DOHH2 (cell line): ENCODE results near the gene GGA2.
A peak's percentile ranks its signal among the peaks of the same experiment; 100 is the strongest.

Experiments
- H3F3A ChIP-seq: fragments of 200-600 bp; sonication (generic), shearing (Covaris generic); 2 replicates; pipeline ENCODE4 v1.6.0; 2016; ENCODE audit warnings: antibody characterized with exemption, mild to moderate bottlenecking; ENCODE audit not compliant: control insufficient read depth, insufficient read depth
- H3K27ac ChIP-seq: fragments of 200-600 bp; sonication (generic); 2 replicates; pipeline ENCODE4 v1.5.1; 2014; ENCODE audit warnings: low read depth, mild to moderate bottlenecking, low read length, moderate library complexity
- H3K27me3 ChIP-seq: fragments of 200-600 bp; sonication (generic); 2 replicates; pipeline ENCODE4 v1.6.1; 2014; ENCODE audit warnings: mild to moderate bottlenecking, low read length, mixed read lengths; ENCODE audit not compliant: control insufficient read depth
- H3K36me3 ChIP-seq: fragments of 200-600 bp; sonication (generic); 2 replicates; pipeline ENCODE4 v1.6.1; 2014; ENCODE audit warnings: mild to moderate bottlenecking, low read length, moderate library complexity, mixed read lengths; ENCODE audit not compliant: control insufficient read depth
- H3K4me1 ChIP-seq: fragments of 200-600 bp; sonication (generic); 2 replicates; pipeline ENCODE4 v1.6.1; 2014; ENCODE audit warnings: mild to moderate bottlenecking, low read length, mixed read lengths; ENCODE audit not compliant: control insufficient read depth
- H3K4me2 ChIP-seq: fragments of 200-600 bp; sonication (generic); 2 replicates; pipeline ENCODE4 v1.6.0; 2014; ENCODE audit warnings: mild to moderate bottlenecking, low read length, moderate library complexity
- H3K4me3 ChIP-seq: fragments of 200-600 bp; sonication (generic); 2 replicates; pipeline ENCODE4 v1.5.1; 2014; ENCODE audit warnings: mild to moderate bottlenecking, low read length, mixed read lengths
- H3K79me2 ChIP-seq: fragments of 200-600 bp; sonication (generic); 2 replicates; pipeline ENCODE4 v1.6.1; 2014; ENCODE audit warnings: mild to moderate bottlenecking, low read length, mixed read lengths; ENCODE audit not compliant: control insufficient read depth
- H3K9me2 ChIP-seq: fragments of 200-600 bp; sonication (generic); replicated peaks from 2 replicates; pipeline ENCODE4 v1.6.1; 2014; ENCODE audit warnings: mild to moderate bottlenecking, low read length, mixed read lengths; ENCODE audit not compliant: control insufficient read depth
- H3K9me3 ChIP-seq: fragments of 200-600 bp; sonication (generic); 2 replicates; pipeline ENCODE4 v1.6.1; 2014; ENCODE audit warnings: antibody characterized with exemption, low read length, mixed read lengths; ENCODE audit not compliant: control insufficient read depth, insufficient read depth
- H4K20me1 ChIP-seq: fragments of 200-600 bp; sonication (generic); 2 replicates; pipeline ENCODE4 v1.6.0; 2014; ENCODE audit warnings: low read depth, mild to moderate bottlenecking, antibody characterized with exemption, low read length, moderate library complexity; ENCODE audit not compliant: control insufficient read depth, insufficient read depth
- EZH2phosphoT487 ChIP-seq: fragments of 200-600 bp; sonication (generic); IDR thresholded peaks from 2 replicates; pipeline ENCODE4 v1.6.1; 2017; ENCODE audit warnings: borderline replicate concordance, mild to moderate bottlenecking, antibody characterized with exemption, low read length, moderate library complexity, mixed read lengths
- TF ChIP-seq, protein P1 (sequence below): fragments of 200-600 bp; sonication (generic); IDR thresholded peaks from one replicate; pipeline ENCODE4 v1.5.1; 2014; ENCODE audit warnings: antibody characterized with exemption, mild to moderate bottlenecking, low read depth, low read length; ENCODE audit not compliant: poor library complexity, severe bottlenecking

GGA2 gene

DNA sequence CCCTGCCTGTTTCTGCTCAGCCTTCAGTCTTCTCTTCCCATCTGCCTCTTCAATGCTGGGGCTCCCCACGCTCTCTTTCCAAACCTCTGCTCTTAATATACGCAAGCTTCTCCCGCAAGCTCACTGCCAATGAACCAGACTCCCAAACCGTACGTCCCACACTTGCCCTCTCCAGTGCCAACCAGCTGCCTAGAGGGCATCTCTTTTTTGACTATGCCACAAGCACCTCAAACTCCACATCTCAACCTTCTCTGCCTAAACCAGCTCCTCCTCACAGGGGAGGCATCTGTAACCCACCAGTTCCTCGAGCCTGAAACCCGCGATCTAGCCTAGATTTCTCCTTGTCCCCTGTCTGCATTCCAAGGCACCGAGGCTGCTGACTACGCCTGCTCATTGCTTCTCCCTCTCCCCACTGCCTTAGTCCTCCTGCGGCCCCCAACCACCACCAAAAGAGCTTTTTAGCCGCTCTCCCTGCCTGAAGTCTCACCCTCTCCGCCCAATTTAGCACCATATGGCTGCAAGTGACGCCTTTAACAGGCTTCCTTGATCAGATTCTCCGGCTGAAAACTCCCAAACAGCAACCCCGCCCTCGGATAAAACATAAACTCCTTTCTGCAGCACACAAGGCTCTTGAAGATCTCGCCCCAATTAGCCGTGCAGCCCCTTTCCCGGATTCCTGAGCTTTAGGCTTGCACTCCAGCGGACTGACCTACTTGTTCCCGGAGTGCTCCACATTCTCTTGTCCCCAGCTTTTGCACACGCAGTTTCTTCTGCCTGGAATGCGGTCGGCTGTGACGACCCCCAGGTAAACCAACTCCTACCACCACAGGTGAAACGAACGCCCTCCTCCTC is 1.5 kb downstream of the GGA2 start:
- peaks cover 42% of the 10 kb centered on the region for H4K20me1 ChIP-seq
- peak overlapping the region; percentile 88 for H3K4me3 ChIP-seq
- H3K4me1 ChIP-seq, result peaks cover 68% of the 10 kb centered on the region
- H3K4me2 ChIP-seq, result peak overlapping the region; percentile 100
- H3K79me2 ChIP-seq, result peaks cover 78% of the 10 kb centered on the region
- peaks cover 65% of the 10 kb centered on the region for H3K36me3 ChIP-seq
- H3K27ac ChIP-seq, result peak overlapping the region; percentile 100
- TF ChIP-seq, protein P1, sequence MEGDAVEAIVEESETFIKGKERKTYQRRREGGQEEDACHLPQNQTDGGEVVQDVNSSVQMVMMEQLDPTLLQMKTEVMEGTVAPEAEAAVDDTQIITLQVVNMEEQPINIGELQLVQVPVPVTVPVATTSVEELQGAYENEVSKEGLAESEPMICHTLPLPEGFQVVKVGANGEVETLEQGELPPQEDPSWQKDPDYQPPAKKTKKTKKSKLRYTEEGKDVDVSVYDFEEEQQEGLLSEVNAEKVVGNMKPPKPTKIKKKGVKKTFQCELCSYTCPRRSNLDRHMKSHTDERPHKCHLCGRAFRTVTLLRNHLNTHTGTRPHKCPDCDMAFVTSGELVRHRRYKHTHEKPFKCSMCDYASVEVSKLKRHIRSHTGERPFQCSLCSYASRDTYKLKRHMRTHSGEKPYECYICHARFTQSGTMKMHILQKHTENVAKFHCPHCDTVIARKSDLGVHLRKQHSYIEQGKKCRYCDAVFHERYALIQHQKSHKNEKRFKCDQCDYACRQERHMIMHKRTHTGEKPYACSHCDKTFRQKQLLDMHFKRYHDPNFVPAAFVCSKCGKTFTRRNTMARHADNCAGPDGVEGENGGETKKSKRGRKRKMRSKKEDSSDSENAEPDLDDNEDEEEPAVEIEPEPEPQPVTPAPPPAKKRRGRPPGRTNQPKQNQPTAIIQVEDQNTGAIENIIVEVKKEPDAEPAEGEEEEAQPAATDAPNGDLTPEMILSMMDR, result no peak
- no peak for TF ChIP-seq EZH2phosphoT487
- H3K9me2 ChIP-seq, result no peaks in the 10 kb centered on the region
- H3F3A ChIP-seq, result peaks cover 44% of the 10 kb centered on the region
- no peaks in the 10 kb centered on the region for H3K9me3 ChIP-seq
- no peaks in the 10 kb centered on the region; the same call in 1 of the 2 replicates for H3K27me3 ChIP-seq

DNA sequence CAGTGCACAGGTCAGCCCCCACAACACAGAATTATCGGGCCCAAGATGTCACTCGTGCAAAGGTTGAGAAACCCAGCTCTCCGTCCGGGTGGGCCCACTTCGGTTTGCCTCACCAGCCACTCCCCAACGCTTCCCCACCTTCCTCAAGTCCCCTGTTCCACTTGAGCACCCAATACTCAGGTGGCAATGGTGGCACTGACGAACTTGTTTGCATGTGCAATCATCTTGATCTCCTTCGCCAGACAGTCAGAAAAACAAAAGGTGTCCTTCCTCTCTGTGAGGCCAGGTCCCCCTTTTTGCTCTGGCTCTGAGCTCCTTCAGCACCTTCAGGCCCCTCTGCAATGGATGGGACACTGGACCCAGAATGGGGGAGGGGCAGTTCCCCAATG is 3.7 kb downstream of the GGA2 start:
- peaks cover 67% of the 10 kb centered on the region for H3K4me1 ChIP-seq
- H3K36me3 ChIP-seq, result peaks cover 84% of the 10 kb centered on the region
- H3K9me2 ChIP-seq, result no peaks in the 10 kb centered on the region
- H3F3A ChIP-seq, result peaks cover 28% of the 10 kb centered on the region
- H3K27me3 ChIP-seq, result no peaks in the 10 kb centered on the region; the same call in 1 of the 2 replicates
- peaks cover 94% of the 10 kb centered on the region for H3K79me2 ChIP-seq
- peak overlapping the region; percentile 100 for H3K27ac ChIP-seq
- peaks cover 61% of the 10 kb centered on the region for H4K20me1 ChIP-seq
- H3K9me3 ChIP-seq, result no peaks in the 10 kb centered on the region
- peak overlapping the region; percentile 88 for H3K4me3 ChIP-seq
- TF ChIP-seq, protein P1, result no peak
- no peak for TF ChIP-seq EZH2phosphoT487
- peak overlapping the region; percentile 100 for H3K4me2 ChIP-seq

DNA sequence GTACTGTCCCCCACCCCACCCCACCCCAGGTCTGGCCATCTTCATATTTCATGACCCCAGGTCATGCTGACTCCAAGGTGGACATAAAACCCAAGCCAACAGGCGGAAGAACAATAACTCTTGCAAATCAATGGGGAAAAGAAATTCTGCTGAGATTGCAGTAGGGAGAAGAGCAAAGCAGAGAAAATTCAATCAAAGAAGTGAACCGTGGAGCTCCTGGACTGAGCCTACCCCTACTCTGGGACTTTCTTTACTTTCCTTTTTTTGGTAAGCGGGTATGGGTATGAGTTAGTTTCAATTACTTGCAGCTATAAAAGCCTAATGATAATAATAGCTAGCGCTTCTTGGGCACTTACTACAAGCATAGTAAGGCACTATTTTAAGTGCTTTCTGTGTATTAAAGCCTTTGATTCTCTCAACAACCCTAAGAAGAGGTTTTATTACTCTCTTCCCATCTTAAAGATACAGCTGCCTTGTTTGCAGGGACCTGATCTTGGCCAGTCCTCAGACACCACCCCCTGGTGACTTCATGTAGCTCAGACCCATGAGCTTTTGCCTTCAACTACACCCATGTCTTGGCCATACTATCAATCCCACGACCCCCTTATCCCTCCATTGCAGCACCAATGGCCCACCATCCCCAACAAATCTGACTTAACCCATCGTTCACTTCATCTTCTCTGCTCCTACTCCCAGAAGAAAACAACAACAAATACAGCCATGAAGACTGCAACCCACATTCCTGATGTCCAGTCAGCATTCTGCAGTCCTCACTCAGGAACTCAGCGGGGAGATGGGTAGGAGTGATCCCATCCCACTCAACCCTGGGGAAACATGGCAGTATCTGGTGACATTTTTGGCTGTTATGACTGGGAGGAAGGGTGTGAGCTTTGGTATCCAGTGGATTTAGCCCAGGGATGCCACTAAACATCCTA is 4.4 kb downstream of the GGA2 start:
- H3K4me2 ChIP-seq, result peak overlapping the region; percentile 100
- no peak for TF ChIP-seq EZH2phosphoT487
- TF ChIP-seq, protein P1, result peak; percentile 35
- no peaks in the 10 kb centered on the region for H3K9me2 ChIP-seq
- H3K36me3 ChIP-seq, result peaks cover 91% of the 10 kb centered on the region
- peak overlapping the region; percentile 88 for H3K4me3 ChIP-seq
- H3F3A ChIP-seq, result peaks cover 24% of the 10 kb centered on the region
- peak overlapping the region; percentile 100 for H3K27ac ChIP-seq
- H4K20me1 ChIP-seq, result peaks cover 67% of the 10 kb centered on the region
- H3K9me3 ChIP-seq, result no peaks in the 10 kb centered on the region
- H3K79me2 ChIP-seq, result peaks cover 100% of the 10 kb centered on the region
- H3K27me3 ChIP-seq, result no peaks in the 10 kb centered on the region; the same call in 1 of the 2 replicates
- peaks cover 67% of the 10 kb centered on the region for H3K4me1 ChIP-seq
